Gastroesophageal sphincter (tissue), 3 donors: Measurements from ENCODE around the gene CDPF1.

Experiments used
- CTCF ChIP-seq, 4 experiments: fragments of 200-600 bp in 2 of 4; fragments of 450-650 bp in 2 of 4; sonication (generic) in 1 of 4; IDR thresholded peaks; one replicate each; pipeline ENCODE4 v1.5.1; 2017 to 2019; ENCODE audit warnings: antibody characterized with exemption in 4 of 4, mild to moderate bottlenecking in 2 of 4, moderate library complexity in 2 of 4
- EP300 ChIP-seq: sonication (generic); formaldehyde crosslinking; IDR thresholded peaks from one replicate; pipeline ENCODE4 v1.6.1; 2017; ENCODE audit warnings: antibody characterized with exemption, mild to moderate bottlenecking

- TF ChIP-seq CTCF (IDR thresholded peaks at IDR 0.05) (no peak), EP300 (no peak)
These were observed 37.9 kb downstream of the CDPF1 start for GRCh38 chr22:46212195-46212594.
